DND-41 (cell line): ENCODE results near the gene XPO6.

ENCODE experiments used
- ATAC-seq: fragments of 200-7000 bp; cut with Tn5 transposase; 3 replicates; pipeline ENCODE4 v1.9.1; 2021; ENCODE audit warnings: low read depth; ENCODE audit not compliant: insufficient read depth
- DNase-seq: peaks from one replicate; pipeline ENCODE4 v3.0.0-alpha.2; 2020
- H2AFZ ChIP-seq: 2 replicates; pipeline ENCODE4 v1.6.0; 2012; ENCODE audit warnings: low read depth, low read length
- H3K27ac ChIP-seq: 2 replicates; pipeline ENCODE4 v1.5.1; 2012; ENCODE audit warnings: low read length, inconsistent platforms
- H3K27me3 ChIP-seq: fragments of 200-600 bp; sonication (generic); 2 replicates; pipeline ENCODE4 v1.6.0; 2012; ENCODE audit warnings: low read length, mild to moderate bottlenecking, inconsistent platforms; ENCODE audit not compliant: insufficient read depth, poor library complexity
- H3K36me3 ChIP-seq: 2 replicates; pipeline ENCODE4 v1.5.1; 2012; ENCODE audit warnings: low read length, inconsistent platforms; ENCODE audit not compliant: insufficient read depth
- H3K4me1 ChIP-seq: 2 replicates; pipeline ENCODE4 v1.5.1; 2012; ENCODE audit warnings: mild to moderate bottlenecking, low read length; ENCODE audit not compliant: insufficient read depth
- H3K4me2 ChIP-seq: 2 replicates; pipeline ENCODE4 v1.6.0; 2012; ENCODE audit warnings: mild to moderate bottlenecking, moderate library complexity, low read length, inconsistent platforms; ENCODE audit not compliant: insufficient read depth
- H3K4me3 ChIP-seq, 2 experiments: fragments of 200-600 bp in 1 of 2; shearing (Covaris generic) in 1 of 2; 2 replicates each; pipeline ENCODE4 v1.5.1; 2012 to 2016; ENCODE audit warnings: inconsistent platforms in 2 of 2, low read length in 2 of 2, mild to moderate bottlenecking in 2 of 2, low read depth in 1 of 2, moderate library complexity in 1 of 2
- H3K79me2 ChIP-seq: 2 replicates; pipeline ENCODE4 v1.6.0; 2012; ENCODE audit warnings: low read length, inconsistent platforms; ENCODE audit not compliant: insufficient read depth
- H3K9ac ChIP-seq: 2 replicates; pipeline ENCODE4 v1.6.0; 2012; ENCODE audit warnings: low read depth, mild to moderate bottlenecking, inconsistent platforms, low read length, moderate library complexity
- H3K9me3 ChIP-seq: 2 replicates; pipeline ENCODE4 v1.5.1; 2012; ENCODE audit warnings: low read length, moderate library complexity, mild to moderate bottlenecking, inconsistent platforms; ENCODE audit not compliant: insufficient read depth, severe bottlenecking
- H4K20me1 ChIP-seq: 2 replicates; pipeline ENCODE4 v1.6.0; 2012; ENCODE audit warnings: low read length; ENCODE audit not compliant: insufficient read depth
- EZH2 ChIP-seq: IDR thresholded peaks from 3 replicates; pipeline ENCODE4 v1.6.1; 2012; ENCODE audit warnings: borderline replicate concordance, low read depth, mild to moderate bottlenecking, moderate library complexity, low read length, inconsistent platforms; ENCODE audit not compliant: severe bottlenecking
- TF ChIP-seq, protein P1 (sequence below): IDR thresholded peaks from 2 replicates; pipeline ENCODE4 v1.5.1; 2012; ENCODE audit warnings: borderline replicate concordance, low read length, moderate library complexity, mild to moderate bottlenecking; ENCODE audit not compliant: poor library complexity, severe bottlenecking; ENCODE audit errors: extremely low read depth

Gene XPO6

DNA sequence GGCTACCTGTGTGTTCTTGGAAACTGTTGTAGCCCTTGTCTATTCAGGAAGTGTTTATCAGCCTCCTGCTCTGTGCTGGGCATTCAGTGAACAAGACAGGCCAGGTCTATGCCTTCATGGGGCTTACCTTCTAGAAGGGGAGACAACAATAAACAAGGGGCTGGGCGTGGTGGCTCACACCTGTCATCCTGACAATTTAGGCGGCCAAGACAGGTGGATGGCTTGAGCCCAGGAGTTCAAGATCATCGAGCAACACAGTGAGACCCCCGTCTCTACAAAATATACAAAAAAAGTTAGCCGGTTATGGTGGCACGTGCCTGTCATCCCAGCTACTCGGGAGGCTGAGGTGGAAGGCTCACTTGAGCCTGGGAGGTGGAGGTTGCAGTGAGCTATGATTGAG is 142.8 kb downstream of the XPO6 start:
- no peaks in the 10 kb centered on the region for H3K27me3 ChIP-seq
- no peaks in the 10 kb centered on the region for H3K9me3 ChIP-seq
- H3K27ac ChIP-seq: no peak overlapping the region
- H3K4me2 ChIP-seq: no peak overlapping the region
- H3K4me1 ChIP-seq: no peaks in the 10 kb centered on the region
- DNase-seq: no peak
- no peaks in the 10 kb centered on the region for H3K36me3 ChIP-seq
- TF ChIP-seq EZH2: no peak
- TF ChIP-seq, protein P1, sequence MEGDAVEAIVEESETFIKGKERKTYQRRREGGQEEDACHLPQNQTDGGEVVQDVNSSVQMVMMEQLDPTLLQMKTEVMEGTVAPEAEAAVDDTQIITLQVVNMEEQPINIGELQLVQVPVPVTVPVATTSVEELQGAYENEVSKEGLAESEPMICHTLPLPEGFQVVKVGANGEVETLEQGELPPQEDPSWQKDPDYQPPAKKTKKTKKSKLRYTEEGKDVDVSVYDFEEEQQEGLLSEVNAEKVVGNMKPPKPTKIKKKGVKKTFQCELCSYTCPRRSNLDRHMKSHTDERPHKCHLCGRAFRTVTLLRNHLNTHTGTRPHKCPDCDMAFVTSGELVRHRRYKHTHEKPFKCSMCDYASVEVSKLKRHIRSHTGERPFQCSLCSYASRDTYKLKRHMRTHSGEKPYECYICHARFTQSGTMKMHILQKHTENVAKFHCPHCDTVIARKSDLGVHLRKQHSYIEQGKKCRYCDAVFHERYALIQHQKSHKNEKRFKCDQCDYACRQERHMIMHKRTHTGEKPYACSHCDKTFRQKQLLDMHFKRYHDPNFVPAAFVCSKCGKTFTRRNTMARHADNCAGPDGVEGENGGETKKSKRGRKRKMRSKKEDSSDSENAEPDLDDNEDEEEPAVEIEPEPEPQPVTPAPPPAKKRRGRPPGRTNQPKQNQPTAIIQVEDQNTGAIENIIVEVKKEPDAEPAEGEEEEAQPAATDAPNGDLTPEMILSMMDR: no peak
- H4K20me1 ChIP-seq: no peaks in the 10 kb centered on the region
- H3K9ac ChIP-seq: no peak overlapping the region
- H3K79me2 ChIP-seq: no peaks in the 10 kb centered on the region
- no peak for ATAC-seq
- no peak overlapping the region for H3K4me3 ChIP-seq
- no peak overlapping the region for H2AFZ ChIP-seq

DNA sequence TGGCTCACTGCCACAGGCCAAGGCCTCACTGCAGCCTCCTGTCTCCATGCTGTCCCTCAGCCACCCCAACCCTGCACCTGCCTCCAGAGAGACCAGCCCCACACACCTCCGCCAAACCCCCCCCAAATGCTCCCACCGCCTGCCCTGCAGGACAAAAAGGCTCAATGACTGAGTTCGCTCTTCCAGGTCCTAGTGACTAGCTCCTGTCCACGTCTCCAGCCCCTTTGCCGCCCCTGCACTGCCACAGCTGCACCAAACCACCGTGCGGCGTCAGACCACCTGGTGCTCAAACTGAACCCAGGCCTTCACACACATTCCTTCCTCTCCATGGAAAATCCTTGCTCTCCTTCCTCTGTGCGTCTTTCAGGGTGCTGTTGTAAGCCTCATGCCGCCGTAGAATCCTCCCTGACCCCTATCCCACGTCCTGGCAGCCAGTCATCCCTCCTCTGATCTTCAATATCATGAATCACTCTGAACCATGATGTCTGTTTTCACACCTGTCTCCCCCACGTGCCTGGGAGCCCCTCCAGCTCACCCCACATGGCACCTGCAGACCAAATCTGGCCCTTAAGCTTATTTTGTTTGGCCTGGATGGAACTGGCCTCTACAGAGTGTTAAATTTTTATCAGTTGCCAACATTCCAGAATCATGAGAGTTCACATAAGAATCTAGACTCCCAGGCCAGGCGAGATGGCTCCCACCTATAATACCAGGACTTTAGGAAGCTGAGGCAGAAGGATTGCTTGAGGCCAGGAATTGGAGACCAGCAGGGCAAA is 144.0 kb downstream of the XPO6 start:
- Histone ChIP-seq H3K27me3 (no peaks in the 10 kb centered on the region), H4K20me1 (no peaks in the 10 kb centered on the region), H3K9me3 (no peaks in the 10 kb centered on the region), H3K79me2 (no peaks in the 10 kb centered on the region), H3K4me2 (no peak overlapping the region), H3K4me3 (no peak overlapping the region), H3K36me3 (no peaks in the 10 kb centered on the region), H2AFZ (no peak overlapping the region), H3K27ac (no peak overlapping the region), H3K9ac (no peak overlapping the region), H3K4me1 (no peaks in the 10 kb centered on the region)
- no peak for TF ChIP-seq EZH2
- TF ChIP-seq, protein P1: no peak
- no peak for ATAC-seq
- no peak for DNase-seq

DNA sequence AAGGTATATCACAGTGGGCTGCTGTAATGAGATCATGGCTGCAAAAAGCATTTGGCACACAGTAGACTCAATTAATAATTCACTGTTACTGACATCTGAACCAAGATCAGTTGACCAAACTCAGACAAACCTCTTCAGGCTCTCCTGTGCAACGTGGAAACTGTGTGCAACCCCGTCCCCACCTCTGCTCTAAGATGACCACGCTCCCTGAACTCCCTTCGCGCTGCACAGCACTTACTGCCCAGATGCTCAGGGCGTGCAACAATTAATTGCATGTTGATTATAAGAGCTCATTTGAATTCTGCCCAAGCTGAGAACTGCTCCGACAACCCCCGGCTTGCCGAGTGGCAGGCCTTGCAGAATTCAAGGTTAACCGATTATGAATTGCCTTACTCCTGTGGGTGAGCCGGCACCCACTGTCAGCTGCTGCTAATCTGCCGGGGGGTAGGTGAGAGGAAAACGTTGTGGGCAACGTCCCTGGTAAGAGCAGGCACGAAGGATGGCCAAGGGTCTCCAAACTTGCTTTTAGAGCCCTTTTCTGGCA is 147.0 kb downstream of the XPO6 start:
- H3K79me2 ChIP-seq: no peaks in the 10 kb centered on the region
- TF ChIP-seq EZH2: no peak
- TF ChIP-seq, protein P1: no peak
- no peak overlapping the region for H2AFZ ChIP-seq
- H3K27ac ChIP-seq: no peak overlapping the region
- no peak overlapping the region for H3K9ac ChIP-seq
- no peak overlapping the region for H3K4me2 ChIP-seq
- no peak for DNase-seq
- ATAC-seq: no peak
- H3K36me3 ChIP-seq: no peaks in the 10 kb centered on the region
- no peak overlapping the region for H3K4me3 ChIP-seq
- H3K27me3 ChIP-seq: no peaks in the 10 kb centered on the region
- H3K9me3 ChIP-seq: no peaks in the 10 kb centered on the region
- H4K20me1 ChIP-seq: 0 out of 2 replicates have a peak, but pooled peaks cover 2% of the 10 kb centered on the region
- H3K4me1 ChIP-seq: no peaks in the 10 kb centered on the region
